ENCODE results near the gene BEST2.

The BEST2 gene

GRCh38 chr19:12730064-12730463 is 21.5 kb upstream of the BEST2 start:
- DNase-seq (ENCODE audit: low read depth), result no peak

- DNase-seq (ENCODE audit: low read depth), result no peak
These were observed 20.3 kb upstream of the BEST2 start for GRCh38 chr19:12731337-12731736.

DNA sequence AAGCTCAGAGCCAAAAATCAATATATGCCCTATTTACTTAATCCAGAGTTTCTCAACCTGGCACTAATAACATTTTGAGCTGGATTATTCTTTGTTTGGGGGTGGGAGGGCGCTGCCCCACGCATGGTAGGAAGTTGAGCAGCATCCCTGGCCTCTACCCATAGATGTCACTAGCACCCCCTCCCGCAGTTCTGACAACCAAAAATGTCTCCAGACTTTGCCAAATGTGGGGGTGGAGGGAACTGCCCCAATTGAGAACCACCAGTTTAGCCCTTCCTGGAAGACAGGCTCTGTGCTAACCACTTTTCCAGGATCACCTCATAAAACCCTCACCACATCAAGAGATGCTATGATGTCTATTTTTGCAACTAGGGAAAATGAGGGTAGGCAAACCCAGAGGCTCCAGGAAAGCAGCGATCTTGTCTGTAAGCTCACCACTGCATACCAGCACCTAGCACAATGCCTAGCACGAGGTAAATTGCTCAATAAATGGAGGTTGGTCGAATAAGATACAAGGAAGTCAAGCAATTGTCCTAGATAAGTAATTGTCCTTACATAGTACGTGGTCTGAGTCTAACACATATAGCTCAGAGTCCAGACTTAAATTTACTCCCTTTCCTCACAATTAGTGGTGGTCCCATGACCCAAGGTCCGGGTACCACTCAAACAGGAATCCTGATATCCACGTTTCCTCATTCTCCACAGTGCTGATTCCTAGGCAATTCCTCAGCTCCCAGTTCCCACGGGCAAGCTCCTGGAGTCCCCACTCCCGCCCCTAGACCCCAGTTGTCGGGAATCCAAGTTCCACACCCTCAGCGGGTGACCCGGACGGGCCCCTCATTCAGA is 18.0 kb upstream of the BEST2 start:
- no peak for DNase-seq (ENCODE audit: low read depth)

DNA sequence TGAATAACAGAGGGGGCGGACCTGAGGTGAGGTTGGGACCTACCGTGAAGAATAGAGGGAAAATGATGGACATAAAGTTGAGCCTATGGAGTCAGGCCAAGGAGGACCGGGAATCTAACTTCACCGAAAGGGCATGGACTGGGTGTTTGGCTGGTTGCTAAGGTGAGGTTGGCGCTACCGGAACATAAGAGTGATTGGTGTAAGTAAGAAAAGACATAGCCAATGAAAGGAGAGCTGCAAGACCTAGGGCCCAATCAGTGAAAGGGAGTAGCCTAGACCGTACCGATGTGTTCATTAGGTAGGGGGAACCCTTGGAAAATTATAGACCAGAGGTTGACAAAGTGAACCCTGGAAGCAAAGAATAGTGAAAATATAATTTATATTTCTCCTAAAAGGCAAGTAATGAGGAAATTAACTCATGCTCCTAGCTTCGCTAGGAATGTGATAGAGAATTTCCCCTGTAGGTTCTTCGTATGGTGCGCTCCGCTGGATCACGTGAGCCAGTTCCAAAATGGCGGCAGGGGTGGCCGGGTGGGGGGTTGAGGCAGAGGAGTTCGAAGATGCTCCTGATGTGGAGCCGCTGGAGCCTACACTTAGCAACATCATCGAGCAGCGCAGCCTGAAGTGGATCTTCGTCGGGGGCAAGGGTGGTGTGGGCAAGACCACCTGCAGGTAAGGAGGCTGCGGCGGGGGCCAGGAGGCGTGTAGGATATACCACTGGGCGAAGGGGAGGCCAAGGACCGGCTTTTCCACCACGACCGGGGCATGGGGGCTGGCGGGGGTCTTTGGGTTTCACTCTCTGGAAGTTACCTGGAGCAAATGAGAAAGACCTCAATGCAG is 14.4 kb upstream of the BEST2 start, which contains the start of gene GET3:
TSS of gene GET3 (plus strand) at position 503 of the 840 bp plus-strand sequence. CDS start at position 512, 9 bp downstream.
- DNase-seq (ENCODE audit: low read depth), result peak; percentile 60

DNA sequence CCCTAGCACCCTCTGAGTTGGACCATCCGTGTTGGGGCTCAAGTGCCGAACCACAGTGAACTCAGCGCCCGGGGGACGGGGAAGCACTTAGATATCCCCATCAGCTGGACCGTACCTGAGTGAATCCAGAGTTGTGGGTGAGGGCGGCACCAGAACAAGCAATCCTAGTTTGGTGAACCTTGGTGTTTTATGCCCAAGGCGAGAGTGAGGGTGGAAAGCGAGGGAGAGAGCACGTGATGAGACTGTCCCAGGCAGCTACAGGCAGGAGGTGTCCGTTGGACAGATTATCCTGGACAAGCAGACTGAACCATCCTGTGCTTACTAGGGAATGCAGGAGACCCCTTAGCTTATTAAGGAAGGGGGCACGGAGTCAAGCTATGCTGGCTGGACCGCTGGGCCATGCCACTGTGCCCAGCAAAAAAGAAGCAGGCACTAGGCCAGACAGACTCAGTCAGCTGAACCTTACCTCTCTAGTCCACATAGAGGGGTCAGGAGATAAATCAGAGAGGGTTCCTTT is 13.7 kb upstream of the BEST2 start:
- no peak for DNase-seq (ENCODE audit: low read depth)

DNA sequence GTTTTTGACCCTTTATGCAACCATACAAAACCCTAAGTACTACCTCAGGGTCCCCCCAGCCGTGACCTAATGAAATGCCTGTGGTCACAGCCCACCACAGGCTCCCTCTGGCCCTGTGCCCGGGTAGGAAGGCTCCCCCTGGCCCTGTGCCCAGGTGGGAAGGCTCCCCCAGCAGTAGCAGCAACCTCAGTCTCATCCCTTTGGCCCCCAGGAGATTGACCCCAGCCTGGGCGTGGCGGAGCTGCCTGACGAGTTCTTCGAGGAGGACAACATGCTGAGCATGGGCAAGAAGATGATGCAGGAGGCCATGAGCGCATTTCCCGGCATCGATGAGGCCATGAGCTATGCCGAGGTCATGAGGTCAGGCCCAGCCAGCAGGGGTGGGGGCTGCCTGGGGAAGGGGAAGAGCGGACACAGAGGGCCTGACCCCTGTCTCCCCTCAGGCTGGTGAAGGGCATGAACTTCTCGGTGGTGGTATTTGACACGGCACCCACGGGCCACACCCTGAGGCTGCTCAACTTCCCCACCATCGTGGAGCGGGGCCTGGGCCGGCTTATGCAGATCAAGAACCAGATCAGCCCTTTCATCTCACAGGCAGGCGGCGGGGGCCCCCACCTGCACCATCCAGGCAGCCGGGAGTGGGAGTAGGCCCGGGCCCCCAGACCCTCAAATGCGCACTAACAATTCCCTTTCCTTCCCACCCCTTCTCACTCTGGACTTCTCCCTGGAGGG is 6.3 kb upstream of the BEST2 start:
- DNase-seq (ENCODE audit: low read depth), result no peak

DNA sequence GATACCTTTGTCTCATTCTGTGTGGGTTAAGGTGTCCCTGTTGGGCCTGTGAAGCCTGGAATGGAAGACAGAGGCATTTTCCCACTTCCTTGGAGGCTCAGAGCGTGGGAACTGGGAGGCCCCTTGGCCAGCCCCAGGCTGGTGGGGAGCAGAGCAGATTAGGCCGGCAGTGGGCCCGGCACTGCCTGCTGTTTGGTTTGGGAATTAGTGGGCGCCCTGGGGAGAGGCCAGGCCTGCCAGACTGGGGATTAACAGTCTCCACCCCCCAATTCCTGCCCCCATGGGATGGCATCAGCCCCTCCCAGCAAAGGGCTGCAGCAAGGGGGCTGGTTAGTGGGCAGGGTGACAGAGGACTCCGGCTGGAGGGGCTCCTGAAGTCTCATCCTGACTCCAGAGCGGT is 3.1 kb upstream of the BEST2 start:
- no peak for DNase-seq (ENCODE audit: low read depth)

DNA sequence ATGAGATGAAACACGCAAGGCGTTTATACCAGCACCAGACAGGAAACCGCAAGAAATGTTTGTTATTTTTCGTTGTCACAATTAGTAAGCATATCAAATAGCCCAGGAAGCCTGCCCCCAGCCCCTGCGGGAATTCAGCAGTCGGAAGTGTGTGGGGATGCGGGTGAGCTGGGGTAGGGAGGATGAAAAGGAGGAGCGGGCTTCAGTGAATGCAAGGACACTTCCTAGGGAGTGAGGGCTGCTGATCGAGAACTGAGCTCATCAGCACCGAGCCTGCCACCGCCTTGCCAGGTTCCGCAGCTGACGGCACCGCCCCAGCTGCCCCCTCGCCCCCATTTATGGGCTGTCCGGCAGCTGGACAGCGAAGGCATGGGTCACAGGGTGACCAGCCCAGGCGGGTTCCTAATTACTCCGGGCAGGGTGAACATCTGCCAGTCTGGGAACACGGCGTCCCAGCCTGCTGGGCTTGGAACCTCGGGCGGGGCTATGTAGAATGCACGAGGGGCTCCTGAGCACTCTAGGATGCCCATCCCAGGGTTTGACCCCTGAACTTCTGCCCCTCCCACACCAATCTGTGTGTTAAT is 1.6 kb upstream of the BEST2 start:
- DNase-seq (ENCODE audit: low read depth), result no peak

DNA sequence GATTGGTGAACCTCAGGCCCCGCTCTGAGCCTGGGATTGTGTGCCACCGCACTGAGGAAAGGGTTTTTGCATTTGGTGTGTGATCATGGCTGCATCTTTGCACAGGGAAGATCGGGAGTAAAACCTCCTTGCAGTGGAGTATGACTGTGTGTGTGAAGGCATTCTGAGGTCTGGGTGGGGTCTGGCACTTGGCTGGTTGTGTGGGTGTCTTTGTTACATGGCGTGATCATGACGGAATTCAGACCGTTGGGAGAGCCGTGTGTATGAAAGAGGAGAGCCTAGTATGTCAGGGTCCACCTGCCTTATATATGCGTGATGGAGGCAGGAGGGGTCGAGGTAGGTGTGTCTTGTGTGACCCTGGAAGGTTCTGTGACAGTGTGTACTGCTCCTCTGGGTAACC is 740 bp upstream of the BEST2 start:
- no peak for DNase-seq (ENCODE audit: low read depth)

DNA sequence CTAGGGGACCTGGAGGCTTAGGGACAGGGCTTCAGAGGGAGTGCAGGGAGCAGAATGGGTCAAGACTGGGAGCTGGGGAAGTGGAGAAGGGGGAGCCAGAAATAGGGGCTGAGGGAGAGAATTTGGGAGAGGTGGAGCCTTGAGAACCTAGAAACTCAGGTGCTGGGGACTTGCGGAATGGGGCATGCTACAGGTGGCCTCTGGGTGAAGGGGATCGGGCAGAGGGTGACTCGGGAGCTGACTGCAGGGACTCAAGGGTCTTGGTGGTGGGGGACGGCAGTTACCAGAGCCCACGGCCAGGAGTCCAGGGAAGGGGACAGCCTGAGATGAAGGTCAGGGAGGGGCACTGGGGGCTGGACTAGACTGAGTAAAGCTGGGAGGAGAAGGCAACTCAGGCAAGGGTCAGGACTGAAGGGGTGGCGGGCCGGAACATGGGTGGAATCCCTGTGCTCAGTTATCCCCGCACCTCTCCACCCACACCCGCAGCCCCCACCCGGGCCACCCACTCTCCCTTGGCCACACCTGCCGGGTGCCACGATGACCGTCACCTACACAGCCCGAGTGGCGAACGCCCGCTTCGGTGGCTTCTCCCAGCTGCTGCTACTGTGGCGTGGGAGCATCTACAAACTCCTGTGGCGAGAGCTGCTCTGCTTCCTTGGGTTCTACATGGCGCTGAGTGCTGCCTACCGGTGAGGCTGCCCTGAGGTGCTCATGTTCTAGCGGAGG is 628 bp downstream of the BEST2 start:
- DNase-seq (ENCODE audit: low read depth), result no peak

- no peak for DNase-seq (ENCODE audit: low read depth)
These were observed 3.0 kb downstream of the BEST2 start for GRCh38 chr19:12754465-12755196.

- no peak for DNase-seq (ENCODE audit: low read depth)
These were observed 4.7 kb downstream of the BEST2 start for GRCh38 chr19:12756150-12756883.

- DNase-seq (ENCODE audit: low read depth), result peak; percentile 44
These were observed 6.1 kb downstream of the BEST2 start for GRCh38 chr19:12757544-12758274.

DNA sequence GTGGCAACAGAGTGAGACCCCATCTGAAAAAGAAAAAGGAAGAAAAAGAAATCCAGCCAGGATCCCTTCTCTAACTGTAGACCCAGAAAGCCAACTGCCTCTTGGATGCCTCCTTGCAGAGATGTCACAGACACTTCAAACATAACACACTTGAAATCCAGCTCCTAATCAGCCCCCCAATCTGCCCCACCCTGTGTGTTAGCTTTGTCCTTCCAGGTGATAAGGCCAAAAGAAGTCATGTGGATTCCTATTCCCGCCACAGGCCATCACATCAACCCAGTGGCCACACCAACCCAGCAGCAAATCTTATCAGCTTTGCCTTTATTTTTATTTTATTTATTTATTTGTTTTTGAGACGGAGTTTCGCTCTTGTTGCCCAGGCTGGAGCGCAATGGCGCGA is 8.1 kb downstream of the BEST2 start:
- DNase-seq (ENCODE audit: low read depth), result no peak

- no peak for DNase-seq (ENCODE audit: low read depth)
These were observed 11.5 kb downstream of the BEST2 start for GRCh38 chr19:12763100-12763499.

DNA sequence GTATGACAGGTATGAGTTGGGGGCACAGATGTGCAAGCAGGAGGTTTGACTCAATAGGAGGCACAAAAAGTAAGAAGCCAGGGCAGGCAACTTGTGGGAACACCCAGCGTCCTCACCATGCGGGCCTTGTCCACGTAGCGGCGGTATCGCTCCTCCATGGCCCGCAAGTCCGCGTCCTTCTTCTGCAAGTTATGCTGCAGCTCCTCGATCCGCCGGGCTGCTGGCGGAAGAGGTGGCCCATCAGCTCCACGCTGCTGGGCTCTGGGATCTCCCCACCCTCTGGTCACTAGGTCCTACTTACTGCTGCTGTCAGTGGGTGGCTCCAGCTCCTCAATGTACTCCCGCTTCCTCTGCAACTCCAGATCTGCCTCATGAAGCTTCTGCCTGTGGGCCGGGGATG is 13.1 kb downstream of the BEST2 start:
- no peak for DNase-seq (ENCODE audit: low read depth)

DNA sequence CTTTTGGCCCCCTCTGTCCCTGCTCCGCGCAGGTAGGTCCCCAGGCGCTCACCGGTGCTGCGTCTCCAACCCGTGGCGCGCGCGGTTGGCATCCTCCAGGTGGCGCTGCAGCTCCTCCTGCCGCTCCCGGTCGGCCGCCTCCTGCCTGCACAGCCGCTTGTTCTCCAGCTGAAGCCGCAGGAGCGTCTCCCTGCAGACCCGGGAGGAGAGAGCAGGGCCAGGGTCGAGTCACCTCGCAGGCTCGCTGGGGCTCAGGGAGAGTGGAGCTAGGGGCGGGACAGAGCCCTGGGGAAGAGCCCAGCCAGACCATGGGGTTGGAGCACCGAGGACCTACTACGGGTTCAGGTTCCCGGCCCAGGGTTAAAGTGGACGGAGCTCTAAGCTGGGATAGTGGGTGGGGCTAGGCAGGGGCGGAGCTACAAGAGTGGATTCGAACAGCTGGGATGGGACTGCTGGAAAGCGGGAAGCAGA is 14.5 kb downstream of the BEST2 start:
- DNase-seq (ENCODE audit: low read depth), result peak; percentile 70

DNA sequence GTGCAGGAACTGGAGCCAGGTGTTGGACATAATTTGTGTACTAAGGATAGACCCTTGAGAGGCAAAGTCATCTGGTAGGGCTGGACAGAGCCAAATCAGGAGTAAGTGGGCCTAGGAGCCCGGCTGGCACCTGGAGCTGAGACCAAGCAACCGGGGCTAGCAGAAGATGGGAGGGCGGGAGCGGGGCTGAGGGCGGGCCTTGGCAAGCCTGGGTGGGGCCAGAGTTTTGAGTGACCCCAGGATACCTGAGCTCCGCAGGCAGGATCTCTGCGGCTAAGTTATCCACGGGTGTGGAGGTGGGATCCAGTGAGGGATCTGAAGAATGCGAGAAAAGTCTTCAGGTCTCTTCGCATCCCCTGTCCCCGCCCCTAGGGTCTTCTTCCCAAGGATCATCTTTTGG is 15.6 kb downstream of the BEST2 start:
- DNase-seq (ENCODE audit: low read depth), result no peak

- no peak for DNase-seq (ENCODE audit: low read depth)
These were observed 16.1 kb downstream of the BEST2 start for GRCh38 chr19:12767666-12768065.

Data from activated T-helper 1 cell treated with Interleukin-2 at 50 U/mL for 16 hours (primary cell).